HG02973 (cell line): ENCODE measurements around the gene SH3TC1.

Experiments used
- ATAC-seq: cut with Tn5 transposase; IDR thresholded peaks from one replicate; pipeline ENCODE4 v1.9.1; 2021; ENCODE audit warnings: moderate library complexity; ENCODE audit not compliant: unreplicated experiment

Gene SH3TC1

DNA sequence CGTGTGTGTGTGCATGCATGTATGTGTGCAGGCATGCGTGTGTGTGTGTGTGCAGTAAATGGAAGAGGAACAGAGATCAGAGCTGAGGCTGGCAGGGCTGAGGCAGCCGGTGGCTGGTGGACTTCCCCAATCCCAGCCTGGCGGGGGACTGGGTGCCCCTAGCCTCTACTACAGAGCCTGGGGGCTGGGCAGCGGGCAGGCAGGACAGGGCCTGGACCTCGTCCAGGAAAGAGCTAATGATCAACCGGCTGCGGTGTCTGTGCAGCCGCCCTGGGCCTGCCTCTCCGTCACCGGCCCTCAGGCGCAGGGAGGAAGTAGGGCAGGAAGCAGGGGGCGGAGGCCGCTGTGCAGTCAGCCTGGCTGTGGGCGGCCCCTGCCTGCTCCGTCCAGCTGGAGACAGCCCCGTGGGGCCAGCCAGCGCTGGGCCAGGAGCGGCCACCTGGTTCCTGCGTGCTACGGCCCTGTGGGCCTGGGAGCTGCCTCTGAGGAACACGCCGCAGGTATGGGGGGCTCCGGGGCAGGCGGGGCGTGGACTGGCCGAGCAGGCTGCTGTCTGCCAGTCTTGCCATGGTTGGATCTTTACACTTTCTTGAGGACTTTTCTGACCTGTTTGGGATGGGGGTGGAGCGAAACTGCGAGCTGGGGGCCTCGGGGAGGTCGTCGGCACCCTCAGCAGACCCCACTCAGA lies at the start of gene SH3TC1:
Gene SH3TC1 (plus strand): TSS at position 385 of the 688 bp plus-strand sequence. CDS start 5,905 bp downstream, outside the sequence.
- ATAC-seq, result peak; percentile 80

DNA sequence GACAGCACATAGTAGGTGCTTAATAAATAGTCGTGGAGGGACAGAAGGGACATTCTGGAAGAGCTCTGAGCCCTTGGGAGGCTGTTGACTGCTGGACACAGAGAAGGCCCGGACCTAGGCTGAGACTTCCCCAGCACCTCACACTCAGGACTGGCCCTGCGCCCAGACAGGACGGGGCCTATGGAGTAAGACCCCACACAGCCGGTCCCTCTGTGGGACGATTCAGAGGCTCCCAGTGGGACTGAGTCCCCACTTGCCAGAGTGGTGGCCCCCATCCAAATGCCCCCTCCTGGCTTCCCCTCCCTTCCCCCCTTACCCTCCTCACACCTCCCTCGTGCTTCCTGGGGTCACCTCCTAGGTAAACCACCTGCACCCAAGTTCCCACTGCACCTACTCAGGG lies 49.4 kb upstream of the SH3TC1 start:
- no peak for ATAC-seq

- ATAC-seq, result no peak
These were observed 48.7 kb upstream of the SH3TC1 start for GRCh38 chr4:8150152-8151090.

- no peak for ATAC-seq
These were observed 47.9 kb upstream of the SH3TC1 start for GRCh38 chr4:8151165-8151650.

- no peak for ATAC-seq
These were observed 46.8 kb upstream of the SH3TC1 start for GRCh38 chr4:8152090-8152864.

DNA sequence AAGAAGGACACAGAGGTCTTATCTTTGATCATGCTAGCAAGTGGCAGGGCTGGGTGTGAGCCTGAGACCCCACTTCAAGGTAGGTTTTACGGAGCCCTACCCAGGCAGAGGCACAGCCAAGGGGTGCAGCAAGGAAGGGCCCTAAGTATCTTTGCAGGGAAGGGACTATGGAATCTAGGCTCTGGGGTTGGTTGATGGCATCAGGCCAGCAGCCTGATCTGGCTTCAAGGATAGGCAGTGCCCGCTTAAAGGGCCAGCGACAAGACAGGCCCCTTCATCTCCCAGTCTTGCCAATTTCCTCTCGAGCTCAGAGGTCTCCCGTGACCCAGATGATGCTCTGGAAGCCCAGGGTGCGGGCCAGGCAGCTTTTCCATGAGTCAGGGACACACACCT lies 46.2 kb upstream of the SH3TC1 start:
- no peak for ATAC-seq

- ATAC-seq, result no peak
These were observed 45.6 kb upstream of the SH3TC1 start for GRCh38 chr4:8153441-8153840.

DNA sequence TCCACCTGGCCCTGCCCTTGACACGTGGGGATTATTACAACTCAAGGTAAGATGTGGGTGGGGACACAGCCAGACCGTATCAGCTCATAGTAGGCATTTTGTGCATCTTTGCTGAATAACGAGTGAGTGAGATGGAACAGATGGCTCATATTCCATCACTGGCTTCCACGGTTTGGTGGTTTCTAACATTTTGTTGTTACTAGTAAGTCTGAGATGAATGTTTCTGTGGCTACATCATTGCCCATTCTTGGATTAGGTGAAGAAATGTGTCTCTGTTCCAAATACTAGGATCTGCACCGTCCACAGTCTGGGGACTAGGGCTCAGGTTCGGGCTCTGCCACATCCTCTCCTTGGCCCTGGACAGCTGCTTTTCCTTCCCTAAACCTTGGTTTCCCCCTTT lies 44.0 kb upstream of the SH3TC1 start:
- ATAC-seq, result no peak

DNA sequence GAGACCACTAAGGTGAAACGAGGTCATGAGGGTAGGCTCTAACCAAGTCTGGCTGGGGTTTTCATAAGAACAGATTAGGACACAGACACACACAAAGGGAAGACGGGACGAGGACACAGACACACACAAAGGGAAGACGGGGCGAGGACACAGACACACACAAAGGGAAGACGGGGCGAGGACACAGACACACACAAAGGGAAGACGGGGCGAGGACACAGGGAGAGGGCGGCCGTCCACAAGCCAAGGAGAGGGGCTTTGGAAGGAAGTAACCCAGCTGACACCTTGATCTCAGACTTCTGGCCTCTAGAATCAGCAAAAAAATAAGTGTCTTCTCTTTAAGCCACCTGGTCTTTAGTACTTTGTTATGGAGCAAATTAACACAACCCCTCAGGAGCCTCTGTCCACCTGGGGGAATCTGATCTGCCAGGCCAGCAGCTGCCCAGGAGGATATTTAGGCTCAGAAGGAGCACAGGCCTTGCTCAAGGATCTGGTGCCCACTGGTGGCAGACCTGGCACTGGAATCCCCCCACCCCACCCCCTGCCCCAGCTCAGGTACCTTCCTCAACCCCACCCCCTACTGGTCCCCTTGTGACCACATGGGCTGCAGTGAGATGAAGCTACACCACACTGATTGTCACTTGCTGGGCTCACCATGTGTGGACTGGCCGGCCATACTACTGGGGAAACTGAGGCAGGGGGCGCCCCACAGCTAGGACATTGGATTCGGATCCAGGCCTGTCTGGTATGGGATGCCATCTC lies 43.2 kb upstream of the SH3TC1 start:
- no peak for ATAC-seq

GRCh38 chr4:8156617-8157016 lies 42.5 kb upstream of the SH3TC1 start:
- ATAC-seq, result no peak

DNA sequence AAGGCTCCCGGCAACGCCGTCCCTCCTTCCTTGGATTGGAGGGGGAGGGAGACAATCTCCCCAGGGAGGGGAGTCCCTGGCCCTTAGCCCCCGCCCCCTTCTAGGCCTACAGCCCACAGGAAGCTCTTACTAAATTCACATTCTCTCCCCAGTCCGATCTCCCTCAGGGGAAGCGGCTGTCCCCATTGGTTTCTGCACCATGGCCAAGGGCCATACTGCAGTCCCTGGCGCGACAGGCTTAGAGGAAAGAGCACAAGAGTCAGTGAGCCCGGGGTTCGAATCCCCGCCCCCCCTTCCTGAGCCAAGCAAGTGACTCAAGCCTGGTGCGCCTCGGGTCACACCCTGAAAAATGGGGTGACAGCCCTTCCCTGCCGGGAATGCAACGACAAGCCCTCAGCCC lies 41.6 kb upstream of the SH3TC1 start:
- no peak for ATAC-seq

DNA sequence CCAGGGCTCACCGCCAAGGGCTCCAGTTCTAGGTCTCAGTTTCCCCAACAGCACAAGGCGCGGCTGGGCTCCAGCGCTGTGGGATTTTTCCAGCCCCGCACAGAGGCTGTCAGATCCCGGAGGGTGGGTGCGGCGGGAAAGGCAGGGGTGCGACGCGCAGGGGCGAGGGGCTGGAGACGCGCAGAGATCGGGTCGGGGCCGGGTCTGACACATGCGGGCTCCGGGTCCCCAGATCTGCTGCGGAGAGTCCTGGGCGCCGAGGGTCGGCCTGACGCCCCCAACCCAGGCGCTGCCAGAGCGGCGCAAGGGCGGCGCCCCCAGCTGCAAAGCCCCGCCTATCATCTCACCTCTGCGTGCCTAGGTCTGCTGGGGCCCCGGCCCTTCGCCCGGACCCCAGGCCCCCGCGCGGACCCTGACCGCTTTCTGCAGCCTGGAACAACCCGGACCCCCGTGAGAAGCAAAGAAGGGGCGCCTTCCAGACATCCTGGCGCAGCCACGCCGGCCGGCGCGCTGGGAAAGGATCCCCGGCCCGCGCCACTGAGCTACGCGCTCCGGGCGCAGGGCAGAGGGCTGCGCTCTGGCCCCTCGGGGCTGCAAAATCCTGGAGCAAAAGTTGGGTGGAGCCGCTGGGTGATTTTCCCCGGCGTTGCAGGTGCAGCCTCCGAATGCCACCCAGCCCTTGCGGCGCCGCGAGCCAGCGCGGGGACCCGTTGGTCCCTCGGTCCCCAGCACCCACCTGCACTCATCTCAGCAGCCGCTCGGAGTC lies 41.0 kb upstream of the SH3TC1 start:
- ATAC-seq, result no peak

GRCh38 chr4:8158710-8159536 lies 40.2 kb upstream of the SH3TC1 start, which contains the start of gene ABLIM2:
Gene ABLIM2, minus strand, starts transcription at chr4:8158813. Its CDS starts 124 bp downstream, at chr4:8158689.
- peak; percentile 97 for ATAC-seq

DNA sequence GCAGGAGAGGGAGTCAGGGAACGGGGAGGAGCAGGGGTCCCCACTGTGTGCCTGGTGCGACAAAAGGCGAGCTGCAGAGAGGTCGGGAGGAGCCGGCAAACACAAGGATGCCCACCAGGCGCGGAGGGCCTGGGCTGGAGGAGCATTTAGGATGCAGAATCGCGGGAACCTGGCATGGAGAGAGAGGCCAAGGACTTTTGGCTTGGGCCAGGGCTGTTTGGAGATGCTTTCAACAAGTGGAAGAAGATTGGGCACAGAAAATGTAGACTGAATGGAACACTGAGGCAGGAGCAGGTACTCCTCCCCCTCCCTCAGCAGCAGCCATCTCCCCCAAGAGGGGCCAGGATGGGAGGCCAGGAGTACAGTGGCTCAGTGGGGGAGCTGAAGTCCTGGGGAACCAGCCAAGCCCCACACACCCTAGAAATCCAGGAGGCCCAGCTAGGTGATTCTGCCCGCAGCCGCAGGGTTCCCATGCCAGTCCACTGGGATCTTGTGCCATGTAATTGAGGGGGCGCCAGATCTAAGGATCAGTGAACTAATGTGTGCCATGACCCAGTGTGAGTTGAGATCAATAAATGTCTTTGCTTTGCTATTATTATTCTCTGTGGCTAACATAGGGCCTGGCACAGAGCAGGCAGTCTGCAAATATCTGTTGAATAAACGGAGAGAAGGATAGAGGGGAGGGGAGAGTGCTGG lies 39.4 kb upstream of the SH3TC1 start:
- ATAC-seq, result no peak

DNA sequence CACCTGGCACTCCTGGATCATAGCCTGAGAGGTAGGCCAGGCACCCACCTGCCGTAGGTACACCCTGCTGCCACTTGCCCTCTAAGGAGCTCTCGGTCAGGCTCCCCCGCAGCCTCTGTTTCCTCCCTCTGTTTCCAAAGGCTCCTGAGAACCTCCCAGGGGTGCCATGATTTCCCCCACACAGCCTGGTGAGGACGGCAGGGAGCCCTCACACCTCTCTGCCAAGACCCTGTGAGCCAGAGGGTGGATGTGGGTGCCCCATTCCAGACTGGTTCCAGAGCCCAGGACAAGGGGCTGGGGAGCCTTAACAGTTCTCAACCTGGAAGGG lies 38.9 kb upstream of the SH3TC1 start:
- ATAC-seq, result no peak

DNA sequence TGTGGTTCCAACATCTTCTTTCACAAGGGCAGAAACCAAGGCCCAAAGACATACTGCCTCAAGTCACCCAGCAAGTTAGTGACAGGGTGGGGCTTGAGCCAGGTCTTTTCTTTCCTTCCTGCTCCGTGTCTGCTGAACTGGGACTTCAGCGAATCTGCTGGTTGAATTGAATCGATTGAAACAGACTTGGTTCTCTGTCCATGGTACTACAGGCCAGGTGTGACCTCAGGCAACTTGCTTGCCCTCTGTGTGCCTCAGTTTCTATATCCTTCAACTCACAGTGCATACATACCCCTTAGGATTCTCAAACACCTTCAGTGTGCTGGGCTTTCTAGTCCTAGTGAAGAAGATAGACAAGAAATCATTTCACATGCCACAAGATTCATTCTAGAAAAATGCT lies 38.5 kb upstream of the SH3TC1 start:
- no peak for ATAC-seq

DNA sequence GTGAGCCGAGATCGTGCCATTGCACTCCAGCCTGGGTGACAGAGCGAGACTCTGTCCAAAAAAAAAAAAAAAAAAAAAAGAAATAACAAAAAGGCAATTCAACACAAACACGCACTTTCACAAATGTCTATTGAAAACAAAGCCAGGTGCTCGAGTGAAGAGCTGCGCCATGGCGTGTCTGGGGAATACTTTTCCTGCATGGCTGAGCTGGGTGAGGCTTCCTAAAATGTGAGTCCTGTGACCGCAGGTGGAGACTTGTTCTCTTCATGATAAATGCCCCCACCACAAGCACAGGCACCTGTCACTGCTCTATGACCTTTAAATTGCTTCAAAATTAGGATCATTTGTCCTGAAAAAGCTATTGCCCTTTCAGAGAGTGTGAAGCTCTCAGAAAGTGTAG lies 36.5 kb upstream of the SH3TC1 start:
- ATAC-seq, result no peak

- ATAC-seq, result no peak
These were observed 36.1 kb upstream of the SH3TC1 start for GRCh38 chr4:8163026-8163425.
